ENCODE results near the gene WDR81.

DNA sequence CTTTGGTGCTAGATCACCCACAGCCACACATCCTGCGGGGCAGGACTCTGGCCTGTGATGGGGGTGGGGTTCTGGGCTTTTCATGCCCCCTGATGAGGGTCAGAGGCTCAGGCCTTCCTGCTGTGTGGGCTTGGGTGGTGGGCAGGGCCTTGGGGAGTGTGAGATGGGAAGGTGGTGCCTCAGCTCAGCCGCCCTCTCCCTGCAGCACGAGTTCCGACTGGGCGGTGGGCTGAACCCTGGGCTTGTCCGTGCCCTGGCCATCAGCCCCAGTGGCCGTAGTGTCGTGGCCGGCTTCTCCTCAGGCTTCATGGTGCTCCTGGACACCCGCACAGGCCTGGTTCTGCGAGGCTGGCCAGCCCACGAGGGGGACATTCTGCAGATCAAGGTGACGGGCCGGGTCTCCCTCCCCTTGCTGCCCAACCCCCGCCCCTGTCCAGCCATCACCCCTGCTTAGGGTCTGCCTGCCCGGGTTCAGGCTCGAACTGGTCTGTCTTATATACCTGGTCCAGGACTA, 11.4 kb downstream of the WDR81 start:
- TF ChIP-seq, protein P1, sequence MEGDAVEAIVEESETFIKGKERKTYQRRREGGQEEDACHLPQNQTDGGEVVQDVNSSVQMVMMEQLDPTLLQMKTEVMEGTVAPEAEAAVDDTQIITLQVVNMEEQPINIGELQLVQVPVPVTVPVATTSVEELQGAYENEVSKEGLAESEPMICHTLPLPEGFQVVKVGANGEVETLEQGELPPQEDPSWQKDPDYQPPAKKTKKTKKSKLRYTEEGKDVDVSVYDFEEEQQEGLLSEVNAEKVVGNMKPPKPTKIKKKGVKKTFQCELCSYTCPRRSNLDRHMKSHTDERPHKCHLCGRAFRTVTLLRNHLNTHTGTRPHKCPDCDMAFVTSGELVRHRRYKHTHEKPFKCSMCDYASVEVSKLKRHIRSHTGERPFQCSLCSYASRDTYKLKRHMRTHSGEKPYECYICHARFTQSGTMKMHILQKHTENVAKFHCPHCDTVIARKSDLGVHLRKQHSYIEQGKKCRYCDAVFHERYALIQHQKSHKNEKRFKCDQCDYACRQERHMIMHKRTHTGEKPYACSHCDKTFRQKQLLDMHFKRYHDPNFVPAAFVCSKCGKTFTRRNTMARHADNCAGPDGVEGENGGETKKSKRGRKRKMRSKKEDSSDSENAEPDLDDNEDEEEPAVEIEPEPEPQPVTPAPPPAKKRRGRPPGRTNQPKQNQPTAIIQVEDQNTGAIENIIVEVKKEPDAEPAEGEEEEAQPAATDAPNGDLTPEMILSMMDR (IDR thresholded peaks at IDR 0.05; ENCODE audit: extremely low read depth in 1 of 2, insufficient read depth in 1 of 2, low read depth in 1 of 2, low read length in 2 of 2) = no peak
- TF ChIP-seq POLR2A (IDR thresholded peaks at IDR 0.05; ENCODE audit: low read depth, low read length) = no peak
- no peak for TF ChIP-seq POLR2AphosphoS5 (IDR thresholded peaks at IDR 0.05; ENCODE audit: insufficient read depth, low read depth, low read length)
- TF ChIP-seq FOS (IDR thresholded peaks at IDR 0.05; ENCODE audit: borderline replicate concordance, insufficient read depth, low read length) = no peak

All from endothelial cell of umbilical vein (primary cell).